Brain microvascular endothelial cell (primary cell): Measurements from ENCODE around the gene CUX1.
"Not testable (repeated sequence)": the region's sequence is repeated elsewhere in the genome, so short reads cannot be mapped to it uniquely, and the experiment has no call there.

ENCODE experiments used
- DNase-seq: peaks from one replicate; pipeline ENCODE4 v3.0.0-alpha.2; 2020
- H3K27ac ChIP-seq: fragments of 250-450 bp; sonication (Bioruptor Pico); 2 replicates; pipeline ENCODE4 v1.5.1; 2020; ENCODE audit warnings: mild to moderate bottlenecking, moderate library complexity
- H3K27me3 ChIP-seq: fragments of 250-450 bp; sonication (Bioruptor Pico); replicated peaks from 2 replicates; pipeline ENCODE4 v1.5.1; 2020; ENCODE audit warnings: mild to moderate bottlenecking
- H3K36me3 ChIP-seq: fragments of 250-450 bp; sonication (Bioruptor Pico); replicated peaks from 2 replicates; pipeline ENCODE4 v1.5.1; 2020; ENCODE audit warnings: mild to moderate bottlenecking
- H3K4me3 ChIP-seq: 2 replicates; pipeline ENCODE4 v1.5.1; 2011; ENCODE audit warnings: low read depth, mild to moderate bottlenecking, control low read depth, low read length, moderate library complexity
- CTCF ChIP-seq: IDR thresholded peaks from 2 replicates; pipeline ENCODE4 v1.5.1; 2011; ENCODE audit warnings: low read depth, mild to moderate bottlenecking, moderate library complexity, low read length, control low read depth, inconsistent platforms; ENCODE audit errors: missing control alignments
- in situ Hi-C: cut with HindIII; loops from 2 replicates; pipeline ENCODE4 v1.10.0; 2017; ENCODE audit warnings: low sequenced_read_pairs, low pct_ligation_motif_present

The CUX1 gene

GRCh38 chr7:101819913-101820522, 2.6 kb downstream of the CUX1 start:
- in situ Hi-C loops = no loop called here
- H3K4me3 ChIP-seq = no peak overlapping the region
- no peak for TF ChIP-seq CTCF
- no peaks in the 10 kb centered on the region for H3K27me3 ChIP-seq
- H3K27ac ChIP-seq = no peak overlapping the region
- DNase-seq = no peak
- no peaks in the 10 kb centered on the region for H3K36me3 ChIP-seq

GRCh38 chr7:101820703-101821102, 3.3 kb downstream of the CUX1 start:
- DNase-seq = no peak
- TF ChIP-seq CTCF = no peak
- in situ Hi-C loops = no loop called here
- H3K27ac ChIP-seq = no peak overlapping the region
- no peaks in the 10 kb centered on the region for H3K27me3 ChIP-seq
- no peak overlapping the region for H3K4me3 ChIP-seq
- H3K36me3 ChIP-seq = no peaks in the 10 kb centered on the region

GRCh38 chr7:101822632-101823031, 5.2 kb downstream of the CUX1 start:
- H3K27me3 ChIP-seq, DNase-seq, H3K27ac ChIP-seq, in situ Hi-C loops, H3K4me3 ChIP-seq, H3K36me3 ChIP-seq: not testable (repeated sequence)

- H3K4me3 ChIP-seq = no peak overlapping the region
- no peak for DNase-seq
Measured at GRCh38 chr7:101823096-101823495, 5.7 kb downstream of the CUX1 start.

GRCh38 chr7:101823596-101823995, 6.2 kb downstream of the CUX1 start:
- Histone ChIP-seq H3K27me3 (no peaks in the 10 kb centered on the region), H3K4me3 (no peak overlapping the region), H3K36me3 (no peaks in the 10 kb centered on the region), H3K27ac (no peak overlapping the region)
- DNase-seq = no peak
- in situ Hi-C loops = no loop called here
- TF ChIP-seq CTCF = no peak

More at GRCh38 chr7:101823096-101823495, 5.7 kb downstream of the CUX1 start:
- Histone ChIP-seq H3K27me3 (no peaks in the 10 kb centered on the region), H3K27ac (no peak overlapping the region), H3K36me3 (no peaks in the 10 kb centered on the region)
- in situ Hi-C loops = no loop called here
- TF ChIP-seq CTCF = no peak

GRCh38 chr7:101824440-101824839, 7.0 kb downstream of the CUX1 start:
- no peaks in the 10 kb centered on the region for H3K36me3 ChIP-seq
- DNase-seq = no peak
- H3K27ac ChIP-seq = no peak overlapping the region
- in situ Hi-C loops = no loop called here
- TF ChIP-seq CTCF = no peak
- no peaks in the 10 kb centered on the region for H3K27me3 ChIP-seq
- no peak overlapping the region for H3K4me3 ChIP-seq
